HG02588 (cell line): ENCODE results near the gene MAP7.

Source experiments
- ATAC-seq: cut with Tn5 transposase; IDR thresholded peaks from one replicate; pipeline ENCODE4 v1.9.1; 2021; ENCODE audit warnings: mild to moderate bottlenecking, moderate library complexity; ENCODE audit not compliant: unreplicated experiment

The MAP7 gene

GRCh38 chr6:136534268-136534667, 16.0 kb downstream of the MAP7 start:
- no peak for ATAC-seq

DNA sequence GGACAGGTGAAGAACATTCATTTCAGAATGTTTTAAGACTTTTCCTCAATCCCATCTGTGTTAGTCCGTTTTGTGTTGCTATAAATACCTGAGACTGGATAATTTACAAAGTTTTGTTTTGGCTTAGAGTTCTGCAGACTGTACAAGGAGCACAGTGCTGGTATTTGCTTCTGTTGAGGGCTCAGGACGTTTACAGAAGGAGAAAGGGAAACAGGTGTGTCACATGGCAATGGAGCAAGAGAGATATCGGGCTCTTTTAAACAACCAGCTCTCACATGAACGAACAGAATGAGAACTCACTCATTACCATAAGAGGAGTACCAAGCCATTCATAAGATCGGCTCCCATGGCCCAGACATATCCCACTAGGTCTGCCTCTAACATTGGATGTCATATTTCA, 16.7 kb downstream of the MAP7 start:
- no peak for ATAC-seq

DNA sequence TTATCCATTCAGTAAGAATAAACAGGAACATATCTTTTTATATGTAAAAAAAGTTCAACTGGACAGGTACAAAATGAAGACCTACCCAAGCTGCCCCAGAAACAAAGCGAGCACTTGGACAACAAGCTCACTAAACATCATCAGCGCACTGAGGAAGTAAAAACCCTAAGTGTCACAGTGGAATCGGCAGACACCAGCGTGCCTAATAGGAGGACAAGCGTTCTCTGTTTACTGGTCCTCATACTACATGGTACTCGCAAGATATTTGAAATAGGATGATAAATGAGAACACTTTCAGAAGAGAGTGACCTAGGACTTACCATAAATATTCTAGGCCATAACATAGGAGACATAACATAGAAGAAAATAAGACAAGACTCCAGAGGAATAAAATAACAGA, 18.2 kb downstream of the MAP7 start:
- ATAC-seq: no peak

GRCh38 chr6:136529710-136530109, 20.5 kb downstream of the MAP7 start:
- no peak for ATAC-seq

- ATAC-seq: no peak
Measured at GRCh38 chr6:136528477-136528876, 21.7 kb downstream of the MAP7 start.

DNA sequence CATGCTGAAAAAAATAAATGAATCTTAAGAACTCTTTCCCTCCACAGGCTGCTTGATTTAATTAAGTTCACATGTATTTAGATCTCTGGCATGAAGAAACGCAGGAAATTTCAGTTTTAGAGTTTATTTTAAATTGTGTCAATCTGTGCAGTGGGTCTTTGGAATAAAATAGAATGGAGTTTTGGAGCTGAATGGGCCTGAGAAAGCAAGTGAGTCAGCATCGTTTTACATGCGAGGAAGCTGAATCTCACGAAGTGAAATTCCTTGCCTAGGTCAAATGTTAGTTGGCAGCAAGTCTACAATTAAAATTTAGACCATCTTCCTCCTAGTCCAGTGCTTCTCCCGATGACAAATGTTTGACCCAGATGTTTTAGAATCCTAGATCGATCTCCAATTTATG, 22.4 kb downstream of the MAP7 start:
- no peak for ATAC-seq

DNA sequence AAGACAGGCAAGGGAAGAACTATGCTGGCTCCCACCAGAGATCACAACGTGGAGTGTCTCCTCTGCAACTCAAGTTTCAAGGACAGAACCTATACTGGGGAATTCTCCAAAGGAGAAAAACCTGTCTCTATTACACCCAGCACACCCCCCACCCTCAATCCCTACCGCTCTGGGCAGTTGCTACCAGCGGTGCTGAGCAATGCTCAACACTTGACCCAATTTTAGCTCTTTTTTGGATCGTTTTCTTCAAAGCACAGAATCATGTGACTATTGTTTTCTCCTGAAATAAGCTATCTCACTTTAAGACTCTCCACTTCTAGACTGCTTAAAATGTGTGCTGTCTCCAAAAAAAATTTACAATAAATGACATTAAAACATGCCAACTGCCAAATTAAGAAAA, 23.3 kb downstream of the MAP7 start:
- no peak for ATAC-seq

GRCh38 chr6:136526196-136526930, 23.9 kb downstream of the MAP7 start:
- no peak for ATAC-seq

DNA sequence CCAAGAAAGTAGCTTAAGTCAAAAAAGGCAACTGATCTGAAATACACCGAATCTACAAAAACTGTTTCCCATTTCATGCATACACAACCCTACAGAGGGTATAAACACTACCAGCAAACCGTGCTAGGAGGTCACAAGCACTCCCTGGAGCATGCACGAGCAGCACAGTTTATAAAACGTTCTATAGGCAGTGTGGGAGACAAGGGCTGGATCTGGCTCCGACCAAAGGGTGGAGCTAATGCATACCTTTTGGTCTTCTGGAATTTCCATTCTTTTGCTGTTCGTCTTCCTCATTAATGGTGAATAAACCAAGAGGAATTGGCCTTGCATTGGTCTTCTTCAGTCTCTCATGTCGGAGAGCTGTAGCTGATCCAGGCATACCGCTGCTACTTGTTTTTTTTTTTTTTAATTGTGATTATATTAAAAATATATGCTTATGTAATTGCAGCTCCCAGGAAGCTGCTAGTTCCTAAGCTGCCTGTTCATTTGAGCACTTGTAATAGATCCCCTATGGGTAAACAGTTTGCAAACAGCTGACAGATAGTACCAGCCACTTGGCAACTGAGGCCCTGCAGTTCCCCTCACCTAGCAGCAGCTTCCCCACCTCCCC, 24.5 kb downstream of the MAP7 start:
- ATAC-seq: no peak

DNA sequence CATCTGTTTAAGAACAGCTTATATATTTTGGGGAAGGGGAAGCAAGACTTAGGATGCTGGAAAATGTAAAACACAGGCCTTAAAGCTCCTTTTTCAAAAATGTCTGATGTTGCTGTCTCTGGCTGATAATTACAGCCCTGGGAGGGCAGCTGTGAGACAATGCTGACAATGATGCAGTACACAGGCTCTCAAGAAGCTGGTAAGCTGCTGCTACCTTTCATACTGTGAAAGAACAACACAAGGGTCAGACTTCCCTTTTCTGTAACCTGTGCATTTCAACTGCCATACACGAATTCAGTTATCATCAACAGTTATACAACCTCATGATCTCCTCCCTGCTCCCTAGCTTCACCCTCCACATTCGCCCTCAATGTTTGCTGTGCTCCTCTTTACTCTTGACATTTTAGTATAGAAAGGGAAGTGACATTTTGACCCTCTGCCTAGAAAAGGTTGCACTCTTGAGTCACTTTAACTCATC, 25.2 kb downstream of the MAP7 start:
- no peak for ATAC-seq

DNA sequence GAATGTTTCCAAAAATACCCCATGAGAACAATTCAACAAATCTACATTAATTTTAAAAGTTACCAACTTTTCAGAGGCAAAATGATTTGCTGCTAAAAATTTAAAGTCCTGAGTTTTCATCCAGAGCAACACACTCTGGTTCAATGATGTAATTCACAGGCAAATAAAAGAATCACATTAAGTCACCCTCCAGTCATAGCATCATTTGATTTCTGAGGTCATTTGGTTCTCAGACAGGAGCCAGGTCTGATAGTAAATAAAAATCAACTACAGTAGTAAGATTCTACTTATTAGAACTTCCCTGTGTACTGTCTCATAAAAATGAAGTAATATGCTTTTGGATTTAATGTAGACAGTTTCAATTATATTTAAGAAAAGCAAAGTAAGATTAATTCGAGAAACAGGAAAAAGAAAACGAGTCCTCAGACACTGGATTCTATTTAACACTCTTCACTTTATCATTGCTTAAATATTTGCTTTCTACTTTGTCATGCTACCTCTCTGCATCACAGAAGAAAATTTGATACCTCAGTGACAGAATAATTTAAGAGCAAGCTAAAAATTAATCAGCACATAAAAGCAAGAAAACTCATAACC, 25.8 kb downstream of the MAP7 start:
- ATAC-seq: no peak

DNA sequence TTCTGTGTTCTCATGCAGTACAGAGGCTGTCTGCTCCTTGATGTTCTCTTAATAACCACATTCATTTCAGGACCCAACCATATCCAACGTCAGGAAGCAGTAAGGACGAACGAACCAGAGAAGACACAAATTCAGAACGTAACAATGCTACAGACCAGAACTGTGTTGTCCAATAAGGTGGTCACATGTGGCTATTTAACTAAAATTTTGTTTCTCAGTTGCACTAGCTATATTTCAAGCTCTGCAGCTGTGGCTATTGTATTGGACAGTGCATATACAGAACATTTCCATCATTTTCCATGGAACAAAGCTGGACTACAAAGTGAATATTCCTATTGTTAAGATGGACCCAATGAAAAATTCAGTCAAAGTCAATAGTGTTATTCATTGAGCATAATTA, 27.0 kb downstream of the MAP7 start:
- no peak for ATAC-seq

DNA sequence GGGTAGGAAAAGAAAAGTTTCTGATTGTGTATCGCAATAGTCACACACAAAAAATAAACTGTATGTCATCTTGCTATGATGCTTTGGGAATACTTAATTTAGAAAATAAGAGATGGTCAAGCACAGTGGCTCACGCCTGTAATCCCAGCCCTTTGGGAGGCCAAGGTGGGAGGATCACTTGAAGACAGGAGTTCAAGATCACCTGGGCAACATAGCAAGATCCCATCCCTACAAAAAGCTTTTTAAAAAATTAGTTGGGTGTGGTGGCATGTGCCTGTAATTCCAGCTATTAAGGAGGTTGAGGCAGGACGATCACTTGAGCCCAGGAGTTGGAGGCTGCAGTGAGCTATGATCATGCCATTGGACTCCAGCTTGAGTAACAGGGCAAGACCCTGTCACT, 27.6 kb downstream of the MAP7 start:
- ATAC-seq: no peak

DNA sequence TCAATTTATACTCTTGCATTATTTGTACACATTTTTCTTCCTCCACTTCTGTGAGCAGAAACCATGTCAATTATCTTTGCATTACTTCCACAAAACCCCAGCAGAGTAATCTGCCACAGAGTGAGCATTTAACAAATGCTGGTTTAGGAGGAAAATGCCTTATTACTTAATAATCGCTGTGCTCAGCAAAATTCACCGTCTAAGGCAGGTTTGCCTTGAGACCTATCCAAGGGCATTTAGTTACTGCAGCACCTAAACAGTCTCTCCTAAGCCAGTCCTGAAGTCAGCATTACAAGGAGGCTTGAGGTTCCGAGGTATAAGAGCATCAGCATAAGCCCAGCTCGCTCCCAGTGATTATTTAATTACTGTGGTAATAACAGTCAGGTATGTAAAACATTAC, 28.3 kb downstream of the MAP7 start:
- no peak for ATAC-seq

DNA sequence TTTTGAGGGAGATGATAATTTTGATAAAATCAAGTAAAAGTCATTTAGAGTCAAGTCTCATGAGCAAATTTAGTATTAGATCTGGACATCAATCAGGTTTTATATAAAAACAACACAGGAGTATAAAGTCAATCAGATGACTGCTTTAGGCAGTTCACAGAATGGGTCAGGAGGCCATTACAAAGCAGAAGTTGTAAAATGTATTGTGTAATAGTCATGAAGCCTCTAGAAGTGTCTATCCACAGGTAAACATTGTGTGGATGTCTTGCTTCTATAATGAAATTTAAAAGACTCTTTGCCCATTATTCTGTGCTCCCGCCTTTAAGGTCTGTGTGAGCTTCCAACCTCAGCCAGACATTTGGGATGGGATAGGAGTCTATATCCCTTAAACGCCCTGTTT, 28.8 kb downstream of the MAP7 start:
- no peak for ATAC-seq

DNA sequence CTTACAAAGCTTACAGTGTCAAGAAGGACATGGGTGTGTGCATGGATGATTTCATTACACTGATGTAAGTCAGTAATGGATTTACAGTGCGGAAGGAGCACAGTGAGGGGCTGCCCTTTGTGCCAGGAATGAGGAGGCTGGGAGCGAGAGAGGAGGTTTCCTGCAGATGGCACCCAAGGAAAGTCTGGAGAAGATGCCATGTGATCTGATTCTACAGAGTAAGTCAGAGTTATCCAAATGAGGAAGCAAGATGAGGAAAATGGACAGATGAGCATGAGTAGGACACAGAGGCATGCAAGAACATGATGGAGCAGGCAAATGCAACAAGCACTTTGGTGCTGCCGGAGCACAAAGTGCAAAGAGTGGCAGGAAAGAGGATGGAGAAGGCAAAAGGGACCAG, 29.7 kb downstream of the MAP7 start:
- no peak for ATAC-seq

- ATAC-seq: no peak
Measured at GRCh38 chr6:136517582-136517981, 32.6 kb downstream of the MAP7 start.

DNA sequence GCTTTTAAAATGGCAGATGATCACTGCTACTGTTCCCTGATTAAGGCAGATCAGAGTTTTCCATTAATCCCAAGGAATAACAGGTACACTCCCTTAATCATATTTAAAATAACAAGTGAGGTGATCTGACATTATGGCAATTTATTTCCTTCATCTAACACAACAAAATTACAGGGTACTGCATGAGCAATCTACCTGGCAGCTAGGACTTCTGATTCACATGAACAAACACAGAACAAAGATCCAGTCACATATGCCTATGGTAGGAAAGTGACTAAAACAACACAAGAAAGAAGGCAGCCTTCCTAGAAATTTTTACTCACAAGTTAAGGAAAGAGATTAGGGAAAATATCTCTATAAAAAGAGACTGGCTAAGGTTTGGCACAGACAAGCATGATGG, 33.2 kb downstream of the MAP7 start:
- no peak for ATAC-seq

GRCh38 chr6:136514591-136514990, 35.6 kb downstream of the MAP7 start:
- ATAC-seq: no peak

GRCh38 chr6:136511926-136512325, 38.3 kb downstream of the MAP7 start:
- no peak for ATAC-seq

GRCh38 chr6:136511397-136511796, 38.8 kb downstream of the MAP7 start:
- no peak for ATAC-seq

DNA sequence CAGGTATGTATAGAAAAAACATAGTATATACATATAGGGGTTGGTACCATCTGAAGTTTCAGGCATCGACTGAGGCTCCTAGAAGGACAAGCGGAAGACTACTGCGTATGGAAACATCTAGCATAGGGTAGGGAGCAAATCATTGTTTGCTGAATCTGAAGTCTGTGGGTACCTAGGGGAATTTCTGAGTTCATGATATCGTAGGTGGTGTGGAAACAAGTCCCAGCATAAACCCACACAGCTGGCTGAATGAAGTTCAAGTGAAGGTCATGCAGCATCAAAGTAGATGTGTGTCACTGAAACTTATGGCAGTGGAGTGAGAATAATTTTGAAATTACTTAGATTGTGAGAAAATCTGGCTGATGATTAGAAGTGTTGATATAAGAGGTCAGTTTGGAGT, 39.4 kb downstream of the MAP7 start:
- ATAC-seq: no peak
